HG03432 (cell line): ENCODE measurements around the gene PPP1R16B.
"Not testable (repeated sequence)": the region's sequence is repeated elsewhere in the genome, so short reads cannot be mapped to it uniquely, and the experiment has no call there.

ENCODE experiments used
- ATAC-seq: cut with Tn5 transposase; IDR thresholded peaks from one replicate; pipeline ENCODE4 v1.9.1; 2021; ENCODE audit warnings: mild to moderate bottlenecking, moderate library complexity; ENCODE audit not compliant: unreplicated experiment

Gene PPP1R16B

DNA sequence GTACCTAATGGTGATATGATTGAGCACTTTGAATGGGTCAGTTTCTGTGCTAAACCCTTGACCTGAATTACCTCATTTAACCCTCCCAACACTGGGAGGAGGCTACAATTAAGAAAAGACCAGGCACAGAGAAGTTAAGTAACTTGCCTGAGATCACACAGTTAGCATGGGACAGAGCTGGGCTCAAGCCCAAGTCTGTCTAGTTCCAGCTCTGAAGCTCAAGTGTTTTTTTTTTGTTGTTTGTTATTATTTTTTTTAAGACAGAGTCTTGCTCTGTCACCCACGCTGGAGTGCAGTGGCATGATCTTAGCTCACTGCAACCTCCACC lies 124.7 kb downstream of the PPP1R16B start:
- no peak for ATAC-seq

- no peak for ATAC-seq
These were observed 126.5 kb downstream of the PPP1R16B start for GRCh38 chr20:38931984-38932383.

DNA sequence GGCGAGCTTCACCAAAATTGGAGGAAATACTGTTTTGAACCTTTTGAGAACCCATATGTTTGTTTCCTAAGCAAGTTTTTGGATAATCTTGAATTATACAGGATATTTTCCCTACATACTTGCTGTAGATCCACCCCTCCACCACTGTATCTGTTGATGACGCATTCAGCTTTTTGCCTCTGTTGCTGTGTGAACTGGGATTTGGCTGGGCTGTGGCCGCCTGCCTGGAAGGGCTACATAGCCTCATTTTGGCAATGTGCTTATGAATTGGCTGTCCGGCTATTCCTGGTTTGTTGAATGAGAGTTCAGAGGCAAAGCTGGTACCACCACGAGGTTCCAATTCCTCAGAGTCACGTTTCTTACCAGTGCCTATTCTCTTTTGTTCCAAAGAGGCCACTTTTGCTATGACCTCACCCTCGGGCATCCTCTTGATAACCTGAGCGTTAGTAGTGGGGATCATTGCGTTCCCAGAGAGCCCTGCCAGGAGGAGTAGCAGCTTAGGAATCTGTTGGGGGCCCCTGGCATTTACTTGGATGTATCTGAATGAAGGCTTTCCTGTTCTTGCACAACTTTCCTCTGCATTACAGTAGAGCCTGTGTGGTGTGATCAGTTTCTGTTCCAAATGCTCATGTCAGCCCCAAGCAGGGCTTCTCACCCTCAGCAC lies 127.1 kb downstream of the PPP1R16B start:
- no peak for ATAC-seq

GRCh38 chr20:38934530-38934929 lies 129.0 kb downstream of the PPP1R16B start:
- no peak for ATAC-seq

GRCh38 chr20:38935285-38935684 lies 129.8 kb downstream of the PPP1R16B start:
- no peak for ATAC-seq

- no peak for ATAC-seq
These were observed 130.5 kb downstream of the PPP1R16B start for GRCh38 chr20:38935967-38936407.

DNA sequence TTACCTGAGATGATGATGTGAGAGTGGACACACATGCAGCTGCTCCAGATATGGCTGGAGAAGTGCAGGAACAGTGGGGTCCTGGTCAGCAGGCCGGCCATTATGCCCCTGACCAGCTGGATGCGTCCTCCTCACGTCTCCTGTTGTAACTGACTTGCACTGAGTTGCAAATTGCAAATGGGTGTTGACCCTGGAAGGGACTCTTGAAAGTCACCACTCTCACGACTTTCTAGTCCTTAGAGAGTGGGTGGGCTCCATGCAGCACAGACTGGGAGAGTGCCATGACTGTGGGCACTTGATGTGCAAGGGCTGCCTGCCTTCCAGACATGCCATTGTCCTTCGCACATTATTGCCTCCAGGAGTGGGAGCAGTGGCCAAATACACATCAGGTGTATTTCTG lies 131.5 kb downstream of the PPP1R16B start:
- no peak for ATAC-seq

- no peak for ATAC-seq
These were observed 132.5 kb downstream of the PPP1R16B start for GRCh38 chr20:38937978-38938473.

GRCh38 chr20:38939686-38940085 lies 134.2 kb downstream of the PPP1R16B start:
- ATAC-seq: no peak

DNA sequence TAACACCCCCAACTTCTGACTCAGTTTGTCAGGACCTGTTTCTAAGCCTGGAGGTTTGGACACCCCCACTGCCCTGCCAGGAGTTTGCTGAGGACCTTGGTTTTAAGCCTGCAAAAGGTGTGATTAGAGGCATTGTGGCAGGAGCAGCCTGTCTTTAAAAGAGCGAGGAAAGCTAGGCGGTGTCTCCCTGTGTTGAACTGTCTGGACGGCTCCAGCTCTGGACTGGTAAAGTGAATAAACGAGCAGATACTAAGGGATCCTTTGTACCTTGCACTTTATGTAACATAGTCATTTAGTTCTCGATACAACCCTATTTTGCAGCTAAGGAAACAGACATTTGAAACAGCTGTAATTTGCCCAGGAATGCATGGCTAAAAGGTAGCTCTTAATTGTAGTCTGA lies 135.1 kb downstream of the PPP1R16B start:
- no peak for ATAC-seq

GRCh38 chr20:38941726-38942389 lies 136.4 kb downstream of the PPP1R16B start:
- ATAC-seq: no peak

DNA sequence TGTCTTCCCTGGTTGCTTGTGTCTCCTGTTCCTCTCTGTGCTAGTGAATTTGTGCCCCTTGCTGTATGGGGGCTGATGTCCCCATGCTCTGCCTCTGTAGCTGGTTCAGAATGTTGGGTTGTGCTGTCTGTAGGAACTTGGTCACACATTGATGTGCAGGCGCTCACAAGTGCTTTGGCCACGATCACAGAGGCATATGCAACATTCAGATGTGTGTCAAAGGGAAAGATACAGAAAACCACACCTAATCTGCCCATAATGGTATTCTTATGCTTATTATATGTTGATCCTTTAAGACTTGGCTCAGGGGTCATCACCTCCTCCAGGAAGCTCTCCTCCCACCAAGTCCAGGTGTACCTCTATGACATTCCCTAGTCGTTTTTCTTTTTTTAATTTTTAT lies 139.5 kb downstream of the PPP1R16B start:
- ATAC-seq: no peak

GRCh38 chr20:38946836-38947235 lies 141.3 kb downstream of the PPP1R16B start:
- ATAC-seq: no peak

GRCh38 chr20:38947931-38948362 lies 142.4 kb downstream of the PPP1R16B start:
- ATAC-seq: no peak

DNA sequence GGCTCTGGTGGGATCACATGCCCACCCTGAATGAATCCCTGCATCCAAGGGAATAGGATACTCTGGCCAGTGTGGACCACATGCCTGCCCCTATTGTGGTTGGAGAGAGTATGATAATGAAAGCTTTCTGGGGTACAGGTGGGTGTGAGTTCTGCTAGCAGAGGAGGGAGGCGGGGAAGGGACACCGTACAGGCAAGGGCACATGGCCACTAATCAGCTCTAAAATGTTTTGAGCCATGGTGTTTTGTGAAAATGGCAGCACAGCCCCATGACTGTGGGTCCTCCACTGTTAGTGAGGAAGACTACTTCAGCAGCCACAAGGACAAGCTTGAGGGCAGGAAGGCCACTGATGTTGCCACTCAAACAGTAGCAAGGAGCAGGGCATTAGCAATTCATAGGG lies 144.8 kb downstream of the PPP1R16B start:
- no peak for ATAC-seq

- no peak for ATAC-seq
These were observed 146.1 kb downstream of the PPP1R16B start for GRCh38 chr20:38951611-38952010.

DNA sequence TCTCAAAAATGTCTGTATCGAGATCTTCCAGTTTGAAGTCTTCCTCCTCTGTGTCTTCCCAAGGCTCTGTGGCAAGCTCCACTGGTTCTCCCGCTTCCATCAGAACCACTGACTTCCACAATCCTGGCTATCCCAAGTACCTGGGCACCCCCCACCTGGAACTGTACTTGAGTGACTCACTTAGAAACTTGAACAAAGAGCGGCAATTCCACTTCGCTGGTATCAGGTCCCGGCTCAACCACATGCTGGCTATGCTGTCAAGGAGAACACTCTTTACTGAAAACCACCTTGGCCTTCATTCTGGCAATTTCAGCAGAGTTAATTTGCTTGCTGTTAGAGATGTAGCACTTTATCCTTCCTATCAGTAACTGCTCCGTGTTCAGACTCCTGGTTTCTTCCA lies 146.7 kb downstream of the PPP1R16B start:
- ATAC-seq: no peak

- ATAC-seq: no peak
These were observed 148.3 kb downstream of the PPP1R16B start for GRCh38 chr20:38953630-38954340.

GRCh38 chr20:38957235-38957876 lies 151.9 kb downstream of the PPP1R16B start:
- ATAC-seq: no peak

DNA sequence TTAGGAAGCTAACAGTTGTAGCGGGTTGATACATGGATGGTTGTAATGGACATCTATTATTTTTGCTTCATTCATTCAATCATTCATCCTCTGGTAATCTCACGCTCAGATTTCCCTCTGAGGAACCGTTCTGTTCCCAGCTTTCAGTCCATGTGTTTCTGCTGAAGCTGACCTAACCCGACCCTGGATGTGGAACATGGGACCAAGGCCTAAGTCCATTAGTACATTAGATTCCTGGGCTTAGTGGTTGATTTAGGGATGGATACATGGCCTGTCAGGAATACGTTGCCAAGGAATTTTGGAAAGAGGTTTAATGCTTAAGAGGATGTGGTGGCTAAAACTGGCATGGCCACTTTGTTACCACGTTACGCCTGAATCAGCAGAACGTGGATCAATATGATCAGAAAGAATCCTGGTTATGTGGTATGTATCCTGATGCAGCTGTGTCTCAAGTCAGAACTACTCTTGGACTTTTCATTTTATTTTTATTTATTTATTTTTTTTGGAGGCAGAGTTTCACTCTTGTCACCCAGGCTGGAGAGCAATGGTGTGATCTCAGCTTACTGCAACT lies 152.5 kb downstream of the PPP1R16B start:
- no peak for ATAC-seq

DNA sequence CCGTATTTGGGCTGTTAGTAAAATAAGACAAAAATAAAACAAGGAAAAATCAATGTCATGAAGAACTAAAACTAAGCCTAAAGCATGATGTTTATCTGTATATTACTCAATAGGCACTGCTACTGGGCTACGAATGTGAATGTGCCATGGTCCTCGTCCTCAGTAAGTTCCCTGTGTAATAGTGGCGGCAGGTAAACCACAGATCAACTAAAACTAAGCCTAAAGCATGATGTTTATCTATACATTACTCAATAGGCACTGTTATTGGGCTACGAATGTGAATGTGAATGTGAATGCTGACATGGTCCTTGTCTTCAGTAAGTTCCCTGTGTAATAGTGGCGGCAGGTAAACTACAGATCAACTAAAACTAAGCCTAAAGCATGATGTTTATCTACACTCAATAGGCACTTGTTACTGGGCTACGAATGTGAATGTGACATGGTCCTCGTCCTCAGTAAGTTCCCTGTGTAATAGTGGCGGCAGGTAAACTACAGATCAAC lies 154.7 kb downstream of the PPP1R16B start:
- not testable (repeated sequence) for ATAC-seq
